ENCODE results near the gene ACKR2.

Gene ACKR2

DNA sequence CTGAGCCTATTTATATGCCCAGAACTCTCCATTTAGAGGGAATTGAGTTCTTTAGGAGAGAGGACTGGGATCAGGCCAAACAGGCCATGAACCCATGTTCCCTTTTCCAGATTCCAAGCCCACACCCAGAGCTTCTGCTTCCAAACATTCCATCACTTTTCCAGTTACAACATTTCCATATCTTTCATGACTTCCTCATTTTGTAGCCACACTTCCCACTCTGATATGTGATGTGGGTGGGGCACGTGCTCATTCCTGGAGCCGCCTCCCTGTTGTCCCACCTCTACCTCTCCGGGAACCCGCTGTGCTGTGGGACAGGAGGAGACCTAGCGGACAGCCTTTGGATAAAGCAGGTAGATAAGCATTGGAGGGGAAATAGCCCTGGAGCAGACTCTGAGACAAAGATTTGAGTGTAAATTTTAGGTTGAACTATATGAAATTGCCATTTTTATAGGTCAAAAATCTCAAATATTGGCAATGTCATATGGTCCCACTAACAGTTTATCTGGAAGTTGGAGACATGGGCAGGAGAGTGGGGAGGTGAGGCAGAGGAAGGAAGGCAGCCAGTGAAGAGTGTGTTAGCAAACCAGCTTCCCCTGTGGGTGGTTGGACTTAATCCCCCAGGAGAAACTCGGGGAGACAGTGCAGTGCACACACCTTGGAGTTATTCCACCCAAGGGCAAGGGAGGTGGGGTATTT lies 34.6 kb downstream of the ACKR2 start:
- Histone ChIP-seq H3K27ac (ENCODE audit: extremely low read depth, low read depth, low read length) (no peak overlapping the region), H3K4me3 (ENCODE audit: low read depth, low read length) (no peak overlapping the region), H3K36me3 (ENCODE audit: control insufficient read depth in 2 of 2, insufficient read depth in 1 of 2, low read length in 2 of 2) (no peaks in the 10 kb centered on the region), H3K9me3 (ENCODE audit: control insufficient read depth, insufficient read depth, low read depth, low read length) (no peaks in the 10 kb centered on the region), H3K4me1 (ENCODE audit: control insufficient read depth, insufficient read depth, low read length) (no peaks in the 10 kb centered on the region)
- ChIA-PET POLR2A (no interaction called here), CTCF (interaction anchor here (0.6 kb wide), 1 partner anchor 43 kb away, joined by 3 read pairs; no protein-coding TSS in a partner anchor)
- TF ChIP-seq ZNF202 (tag by site-specific recombination; IDR thresholded peaks at IDR 0.05; ENCODE audit: borderline replicate concordance) (no peak), ZNF391 (tag by site-specific recombination; IDR thresholded peaks at IDR 0.05; ENCODE audit: borderline replicate concordance, low read depth) (no peak), ZSCAN30 (tag by site-specific recombination; IDR thresholded peaks at IDR 0.05) (no peak), ZNF561 (tag by site-specific recombination; IDR thresholded peaks at IDR 0.05; ENCODE audit: borderline replicate concordance) (no peak), ZNF133 (tag by site-specific recombination; IDR thresholded peaks at IDR 0.05) (no peak), ZNF157 (tag by site-specific recombination; IDR thresholded peaks at IDR 0.05) (no peak), ZEB2 (tag by site-specific recombination; IDR thresholded peaks at IDR 0.05) (no peak), SP2 (tag by site-specific recombination; IDR thresholded peaks at IDR 0.05) (no peak)
- TF ChIP-seq, protein P1, sequence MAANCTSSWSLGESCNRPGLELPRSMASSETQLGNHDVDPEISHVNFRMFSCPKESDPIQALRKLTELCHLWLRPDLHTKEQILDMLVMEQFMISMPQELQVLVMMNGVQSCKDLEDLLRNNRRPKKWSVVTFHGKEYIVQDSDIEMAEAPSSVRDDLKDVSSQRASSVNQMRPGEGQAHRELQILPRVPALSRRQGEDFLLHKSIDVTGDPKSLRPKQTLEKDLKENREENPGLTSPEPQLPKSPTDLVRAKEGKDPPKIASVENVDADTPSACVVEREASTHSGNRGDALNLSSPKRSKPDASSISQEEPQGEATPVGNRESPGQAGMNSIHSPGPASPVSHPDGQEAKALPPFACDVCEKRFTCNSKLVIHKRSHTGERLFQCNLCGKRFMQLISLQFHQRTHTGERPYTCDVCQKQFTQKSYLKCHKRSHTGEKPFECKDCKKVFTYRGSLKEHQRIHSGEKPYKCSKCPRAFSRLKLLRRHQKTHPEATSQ (tag by site-specific recombination; IDR thresholded peaks at IDR 0.05): no peak

GRCh38 chr3:42844412-42844713 lies 35.1 kb downstream of the ACKR2 start:
- Histone ChIP-seq H3K4me1 (ENCODE audit: control insufficient read depth, insufficient read depth, low read length) (no peaks in the 10 kb centered on the region), H3K9me3 (ENCODE audit: control insufficient read depth, insufficient read depth, low read depth, low read length) (no peaks in the 10 kb centered on the region), H3K4me3 (ENCODE audit: low read depth, low read length) (no peak overlapping the region), H3K27ac (ENCODE audit: extremely low read depth, low read depth, low read length) (no peak overlapping the region), H3K36me3 (ENCODE audit: control insufficient read depth in 2 of 2, insufficient read depth in 1 of 2, low read length in 2 of 2) (no peaks in the 10 kb centered on the region)
- CTCF ChIA-PET: interaction anchor here (0.6 kb wide), 2 partner anchors 8 to 42 kb away, joined by 3 read pairs; no protein-coding TSS in a partner anchor
- peak; percentile 72 for TF ChIP-seq ZIC2 (tag by site-specific recombination; IDR thresholded peaks at IDR 0.05)
- peak; percentile 69 for TF ChIP-seq GLIS1 (tag by site-specific recombination; IDR thresholded peaks at IDR 0.05)
- no peak for TF ChIP-seq REPIN1 (tag by site-specific recombination; IDR thresholded peaks at IDR 0.05; ENCODE audit: low read depth)
- POLR2A ChIA-PET: no interaction called here

GRCh38 chr3:42844815-42845214 lies 35.6 kb downstream of the ACKR2 start:
- no peaks in the 10 kb centered on the region for H3K36me3 ChIP-seq (ENCODE audit: control insufficient read depth in 2 of 2, insufficient read depth in 1 of 2, low read length in 2 of 2)
- CTCF ChIA-PET: interaction anchor here (0.6 kb wide), 1 partner anchor 8 kb away, joined by 3 read pairs; no protein-coding TSS in a partner anchor
- no peaks in the 10 kb centered on the region for H3K9me3 ChIP-seq (ENCODE audit: control insufficient read depth, insufficient read depth, low read depth, low read length)
- H3K4me3 ChIP-seq (ENCODE audit: low read depth, low read length): no peak overlapping the region
- H3K4me1 ChIP-seq (ENCODE audit: control insufficient read depth, insufficient read depth, low read length): no peaks in the 10 kb centered on the region
- POLR2A ChIA-PET: no interaction called here
- H3K27ac ChIP-seq (ENCODE audit: extremely low read depth, low read depth, low read length): no peak overlapping the region
- TF ChIP-seq ZNF449 (tag by site-specific recombination; IDR thresholded peaks at IDR 0.05) (no peak), ZNF335 (tag by site-specific recombination; conservative IDR thresholded peaks at IDR 0.05) (no peak), ZNF48 (tag by site-specific recombination; IDR thresholded peaks at IDR 0.05) (no peak), ZNF629 (tag by site-specific recombination; IDR thresholded peaks at IDR 0.05) (no peak), YY2 (tag by site-specific recombination; IDR thresholded peaks at IDR 0.05) (no peak), ZNF121 (tag by site-specific recombination; IDR thresholded peaks at IDR 0.05) (no peak), ZNF23 (tag by site-specific recombination; IDR thresholded peaks at IDR 0.05; ENCODE audit: borderline replicate concordance) (no peak), HOXC10 (CRISPR knock-in tag; IDR thresholded peaks at IDR 0.05) (no peak), ZNF16 (tag by site-specific recombination; IDR thresholded peaks at IDR 0.05; ENCODE audit: low read depth) (no peak), EGR2 (tag by site-specific recombination; IDR thresholded peaks at IDR 0.05; ENCODE audit: low read depth) (no peak), PRDM6 (tag by site-specific recombination; IDR thresholded peaks at IDR 0.05) (no peak), ZNF26 (tag by site-specific recombination; IDR thresholded peaks at IDR 0.05) (no peak), ZFHX2 (tag by site-specific recombination; conservative IDR thresholded peaks at IDR 0.05) (no peak), ZNF558 (tag by site-specific recombination; IDR thresholded peaks at IDR 0.05) (no peak)
- TF ChIP-seq, protein P2, sequence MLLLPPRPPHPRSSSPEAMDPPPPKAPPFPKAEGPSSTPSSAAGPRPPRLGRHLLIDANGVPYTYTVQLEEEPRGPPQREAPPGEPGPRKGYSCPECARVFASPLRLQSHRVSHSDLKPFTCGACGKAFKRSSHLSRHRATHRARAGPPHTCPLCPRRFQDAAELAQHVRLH (tag by site-specific recombination; IDR thresholded peaks at IDR 0.05): no peak

Data from HEK293 (cell line).